Uterus (tissue), 2 donors: ENCODE measurements around the gene LRRC26.

Source experiments
- CTCF ChIP-seq, 4 experiments: fragments of 200-600 bp in 2 of 4; fragments of 450-650 bp in 2 of 4; sonication (generic) in 2 of 4; IDR thresholded peaks; one replicate each; pipeline ENCODE4 v1.5.1; 2016 to 2019; ENCODE audit warnings: antibody characterized with exemption in 4 of 4, mild to moderate bottlenecking in 2 of 4, moderate library complexity in 1 of 4
- POLR2A ChIP-seq, 2 donors: fragments of 450-650 bp; IDR thresholded peaks; one replicate each; pipeline ENCODE4 v1.6.1; 2016; ENCODE audit warnings: antibody characterized with exemption in 2 of 2, mild to moderate bottlenecking in 1 of 2, moderate library complexity in 1 of 2

- TF ChIP-seq CTCF (IDR thresholded peaks at IDR 0.05) = no peak
- no peak for TF ChIP-seq POLR2A (IDR thresholded peaks at IDR 0.05)
These were observed 671 bp downstream of the LRRC26 start for GRCh38 chr9:137168904-137169856.
